ENCODE measurements around the gene ITGA2.

- TF ChIP-seq, protein P1, sequence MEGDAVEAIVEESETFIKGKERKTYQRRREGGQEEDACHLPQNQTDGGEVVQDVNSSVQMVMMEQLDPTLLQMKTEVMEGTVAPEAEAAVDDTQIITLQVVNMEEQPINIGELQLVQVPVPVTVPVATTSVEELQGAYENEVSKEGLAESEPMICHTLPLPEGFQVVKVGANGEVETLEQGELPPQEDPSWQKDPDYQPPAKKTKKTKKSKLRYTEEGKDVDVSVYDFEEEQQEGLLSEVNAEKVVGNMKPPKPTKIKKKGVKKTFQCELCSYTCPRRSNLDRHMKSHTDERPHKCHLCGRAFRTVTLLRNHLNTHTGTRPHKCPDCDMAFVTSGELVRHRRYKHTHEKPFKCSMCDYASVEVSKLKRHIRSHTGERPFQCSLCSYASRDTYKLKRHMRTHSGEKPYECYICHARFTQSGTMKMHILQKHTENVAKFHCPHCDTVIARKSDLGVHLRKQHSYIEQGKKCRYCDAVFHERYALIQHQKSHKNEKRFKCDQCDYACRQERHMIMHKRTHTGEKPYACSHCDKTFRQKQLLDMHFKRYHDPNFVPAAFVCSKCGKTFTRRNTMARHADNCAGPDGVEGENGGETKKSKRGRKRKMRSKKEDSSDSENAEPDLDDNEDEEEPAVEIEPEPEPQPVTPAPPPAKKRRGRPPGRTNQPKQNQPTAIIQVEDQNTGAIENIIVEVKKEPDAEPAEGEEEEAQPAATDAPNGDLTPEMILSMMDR (IDR thresholded peaks at IDR 0.05): no peak
- TF ChIP-seq POLR2A (IDR thresholded peaks at IDR 0.05): no peak
- TF ChIP-seq POLR2AphosphoS5 (IDR thresholded peaks at IDR 0.05): no peak
These were observed 74.6 kb downstream of the ITGA2 start for GRCh38 chr5:53063791-53064190.

Measured in prostate gland (tissue), 2 donors.